Measurements from ENCODE around the gene CDH12.
"Not testable (repeated sequence)": the region's sequence is repeated elsewhere in the genome, so short reads cannot be mapped to it uniquely, and the experiment has no call there.

The CDH12 gene

GRCh38 chr5:22109315-22109714, 743.8 kb downstream of the CDH12 start:
- peak in 1 of 3 experiments; percentile 51 for DNase-seq

- no peak for DNase-seq
These were observed 744.6 kb downstream of the CDH12 start for GRCh38 chr5:22108545-22108944.

- DNase-seq: peak in 2 of 3 experiments; percentile 22 to 55
These were observed 750.3 kb downstream of the CDH12 start for GRCh38 chr5:22102823-22103359.

- no peak for DNase-seq
These were observed 764.6 kb downstream of the CDH12 start for GRCh38 chr5:22088517-22088916.

- DNase-seq: peak in 1 of 3 experiments; percentile 29
These were observed 773.6 kb downstream of the CDH12 start for GRCh38 chr5:22079566-22079965.

- DNase-seq: no peak
These were observed 774.1 kb downstream of the CDH12 start for GRCh38 chr5:22079002-22079401.

GRCh38 chr5:22076586-22076985, 776.6 kb downstream of the CDH12 start:
- no peak for DNase-seq

- peak in 2 of 3 experiments; percentile 39 to 82 for DNase-seq
These were observed 782.9 kb downstream of the CDH12 start for GRCh38 chr5:22070186-22070728.

GRCh38 chr5:22063717-22064116, 789.4 kb downstream of the CDH12 start:
- DNase-seq: no peak

- no peak for DNase-seq
These were observed 794.5 kb downstream of the CDH12 start for GRCh38 chr5:22058620-22059019.

- no peak for DNase-seq
These were observed 796.1 kb downstream of the CDH12 start for GRCh38 chr5:22057012-22057411.

- no peak for DNase-seq
These were observed 796.5 kb downstream of the CDH12 start for GRCh38 chr5:22056601-22057000.

- peak; percentile 73 to 97 (median 90) for DNase-seq
These were observed 799.9 kb downstream of the CDH12 start for GRCh38 chr5:22053195-22053594.

GRCh38 chr5:22051881-22052280, 801.3 kb downstream of the CDH12 start:
- no peak for DNase-seq

GRCh38 chr5:22050931-22051330, 802.2 kb downstream of the CDH12 start:
- DNase-seq: no peak

GRCh38 chr5:22044229-22044628, 808.9 kb downstream of the CDH12 start:
- no peak for DNase-seq

- no peak for DNase-seq
These were observed 817.1 kb downstream of the CDH12 start for GRCh38 chr5:22036061-22036460.

- DNase-seq: no peak
These were observed 820.1 kb downstream of the CDH12 start for GRCh38 chr5:22033066-22033465.

GRCh38 chr5:22023784-22024183, 829.4 kb downstream of the CDH12 start:
- DNase-seq: no peak

GRCh38 chr5:22012893-22013292, 840.3 kb downstream of the CDH12 start:
- not testable (repeated sequence) for DNase-seq

- DNase-seq: not testable (repeated sequence)
These were observed 842.3 kb downstream of the CDH12 start for GRCh38 chr5:22010808-22011207.

- not testable (repeated sequence) for DNase-seq
These were observed 852.0 kb downstream of the CDH12 start for GRCh38 chr5:22001097-22001496.

GRCh38 chr5:21985799-21986198, 867.3 kb downstream of the CDH12 start:
- DNase-seq: not testable (repeated sequence)

GRCh38 chr5:21951571-21951970, 901.6 kb downstream of the CDH12 start:
- DNase-seq: not testable (repeated sequence)

- peak in 1 of 3 experiments; percentile 62 for DNase-seq
These were observed 922.0 kb downstream of the CDH12 start for GRCh38 chr5:21931116-21931515.

All from NCI-H1417 (cell line).